GM21381 (cell line): ENCODE data around the gene SLC22A14.
"Not testable (repeated sequence)": the region's sequence is repeated elsewhere in the genome, so short reads cannot be mapped to it uniquely, and the experiment has no call there.

Experiments
- ATAC-seq: cut with Tn5 transposase; IDR thresholded peaks from one replicate; pipeline ENCODE4 v1.9.1; 2021; ENCODE audit warnings: mild to moderate bottlenecking, moderate library complexity; ENCODE audit not compliant: unreplicated experiment

The SLC22A14 gene

DNA sequence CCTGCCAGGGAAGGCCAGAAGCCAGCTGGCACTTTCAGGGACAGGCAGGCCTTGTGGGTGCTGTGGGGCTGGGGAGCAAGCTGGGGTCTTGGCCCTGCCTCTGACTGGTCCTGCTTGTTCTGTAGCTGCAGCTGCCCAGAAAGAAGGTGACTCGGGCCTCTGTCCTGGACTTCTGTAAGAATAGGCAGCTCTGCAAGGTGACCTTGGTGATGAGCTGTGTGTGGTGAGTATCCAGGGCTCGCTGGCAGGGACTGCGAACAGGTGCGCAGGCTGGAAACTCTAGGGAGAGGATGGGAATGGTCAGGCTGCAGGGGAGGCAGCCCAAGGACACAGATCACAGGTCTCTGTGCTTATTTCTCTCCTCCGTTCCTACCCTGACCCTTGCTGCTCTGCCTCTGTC, 31.2 kb downstream of the SLC22A14 start:
- ATAC-seq: no peak

DNA sequence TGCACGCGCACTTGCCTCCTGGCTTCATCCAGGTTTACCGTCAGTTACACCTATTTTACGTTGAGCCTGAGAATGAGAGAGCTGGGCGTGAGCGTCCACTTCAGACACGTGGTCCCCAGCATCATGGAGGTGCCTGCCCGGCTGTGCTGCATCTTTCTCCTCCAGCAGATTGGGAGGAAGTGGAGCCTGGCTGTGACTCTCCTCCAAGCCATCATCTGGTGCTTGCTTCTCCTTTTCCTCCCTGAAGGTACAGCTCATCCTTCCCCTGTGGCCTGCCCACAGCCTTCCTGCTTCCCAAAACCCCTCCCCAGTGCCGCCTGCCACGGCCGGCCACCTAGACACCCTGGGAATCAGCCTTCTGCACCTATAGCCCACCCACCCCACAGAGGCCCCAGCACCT, 31.6 kb downstream of the SLC22A14 start:
- ATAC-seq: no peak

DNA sequence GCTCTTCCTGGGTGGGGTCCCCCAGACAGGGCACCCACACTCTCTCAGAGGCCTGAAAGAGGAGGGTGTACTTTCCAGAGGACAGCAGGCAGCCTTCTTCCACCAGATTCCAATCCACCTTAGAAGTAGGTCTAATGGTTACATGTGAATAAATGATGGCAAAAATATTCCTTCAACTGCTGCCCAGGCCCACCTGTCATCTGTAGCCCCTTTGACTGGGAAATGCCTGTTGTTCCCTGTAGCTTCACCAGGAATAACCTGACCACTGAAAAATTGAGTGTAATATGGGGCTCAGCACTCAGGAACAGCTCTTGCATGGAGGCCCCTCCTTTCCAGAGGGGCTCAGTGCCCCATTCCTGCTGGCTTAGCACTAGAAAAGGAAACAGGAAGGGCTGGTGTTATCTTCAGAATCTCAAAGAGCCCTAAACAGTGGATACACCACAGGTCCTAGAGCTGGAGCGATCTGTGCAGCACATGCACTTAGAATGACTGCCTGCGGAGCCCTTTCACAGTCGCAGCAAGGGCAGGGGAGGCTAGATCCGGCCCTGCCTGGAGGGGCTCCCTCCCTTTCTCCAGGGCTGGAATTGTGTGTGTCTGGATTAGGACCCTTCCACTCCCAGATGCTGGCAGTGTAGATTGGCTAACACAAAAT, 32.1 kb downstream of the SLC22A14 start:
- no peak for ATAC-seq

DNA sequence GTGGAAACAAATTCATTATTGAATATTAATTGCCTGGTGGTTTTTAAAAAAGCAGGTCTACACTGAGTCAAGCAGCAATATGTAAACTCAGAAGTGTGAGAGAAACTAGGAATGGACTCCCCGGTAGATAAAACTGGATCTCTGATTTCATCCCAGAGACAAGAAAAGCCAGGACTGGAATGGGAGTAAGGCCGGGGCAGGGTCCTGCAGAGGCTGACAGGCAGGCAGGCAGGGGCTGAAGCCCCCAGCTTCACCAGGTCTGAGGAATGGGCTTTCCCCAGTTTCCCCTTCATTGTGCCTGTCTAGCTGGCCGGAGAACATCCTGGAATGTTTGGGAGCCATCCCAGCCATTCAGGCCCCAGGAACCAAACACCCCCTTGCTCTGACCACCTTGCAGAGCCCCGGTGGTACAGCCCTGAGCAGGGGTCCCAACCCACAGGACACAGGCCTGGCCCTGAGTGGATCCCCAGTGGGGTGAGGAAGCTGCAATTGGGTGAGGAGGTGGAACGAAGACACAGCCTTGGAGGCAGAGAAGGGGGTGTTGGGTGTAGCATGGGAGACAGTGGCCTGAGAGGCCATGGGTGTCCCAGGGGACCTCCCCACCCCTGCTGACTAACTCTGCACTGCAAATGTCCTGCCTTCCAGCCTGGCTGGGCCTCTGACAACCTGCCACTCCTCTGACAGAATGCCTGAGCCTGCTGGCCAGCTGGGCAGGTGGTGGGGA, 32.8 kb downstream of the SLC22A14 start:
- ATAC-seq: no peak

DNA sequence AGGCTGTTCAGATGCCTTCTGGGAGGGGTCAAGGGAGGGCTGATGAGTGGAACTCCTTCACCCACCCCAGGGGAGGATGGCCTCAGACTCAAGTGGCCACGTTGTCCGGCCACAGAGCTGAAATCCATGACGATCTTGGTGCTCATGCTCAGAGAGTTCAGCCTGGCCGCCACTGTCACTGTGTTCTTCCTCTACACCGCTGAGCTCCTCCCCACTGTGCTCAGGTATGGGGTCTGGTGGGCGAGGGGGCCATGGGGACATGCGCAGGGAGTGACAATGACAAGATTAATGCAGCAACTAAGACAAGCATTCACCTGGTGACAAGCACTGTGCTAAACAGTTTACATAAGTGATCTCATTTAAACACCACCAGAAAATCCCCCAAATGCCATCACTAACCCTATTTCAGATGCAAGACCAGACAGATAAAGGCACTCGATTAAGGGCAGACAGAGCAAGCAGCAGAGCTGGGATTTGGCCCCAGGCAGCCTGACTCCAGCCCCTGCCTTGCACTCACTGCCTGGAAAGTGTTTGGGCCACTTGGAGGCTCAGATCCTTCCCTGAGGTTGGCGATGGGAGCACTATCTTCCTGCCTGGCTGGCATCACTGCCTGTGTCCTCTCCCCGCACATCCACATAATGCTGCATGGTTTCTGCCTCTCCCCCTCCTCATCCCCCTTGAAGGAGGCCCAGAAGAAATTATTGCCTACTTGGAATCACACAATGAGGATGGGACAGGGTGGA, 33.6 kb downstream of the SLC22A14 start:
- ATAC-seq: no peak

DNA sequence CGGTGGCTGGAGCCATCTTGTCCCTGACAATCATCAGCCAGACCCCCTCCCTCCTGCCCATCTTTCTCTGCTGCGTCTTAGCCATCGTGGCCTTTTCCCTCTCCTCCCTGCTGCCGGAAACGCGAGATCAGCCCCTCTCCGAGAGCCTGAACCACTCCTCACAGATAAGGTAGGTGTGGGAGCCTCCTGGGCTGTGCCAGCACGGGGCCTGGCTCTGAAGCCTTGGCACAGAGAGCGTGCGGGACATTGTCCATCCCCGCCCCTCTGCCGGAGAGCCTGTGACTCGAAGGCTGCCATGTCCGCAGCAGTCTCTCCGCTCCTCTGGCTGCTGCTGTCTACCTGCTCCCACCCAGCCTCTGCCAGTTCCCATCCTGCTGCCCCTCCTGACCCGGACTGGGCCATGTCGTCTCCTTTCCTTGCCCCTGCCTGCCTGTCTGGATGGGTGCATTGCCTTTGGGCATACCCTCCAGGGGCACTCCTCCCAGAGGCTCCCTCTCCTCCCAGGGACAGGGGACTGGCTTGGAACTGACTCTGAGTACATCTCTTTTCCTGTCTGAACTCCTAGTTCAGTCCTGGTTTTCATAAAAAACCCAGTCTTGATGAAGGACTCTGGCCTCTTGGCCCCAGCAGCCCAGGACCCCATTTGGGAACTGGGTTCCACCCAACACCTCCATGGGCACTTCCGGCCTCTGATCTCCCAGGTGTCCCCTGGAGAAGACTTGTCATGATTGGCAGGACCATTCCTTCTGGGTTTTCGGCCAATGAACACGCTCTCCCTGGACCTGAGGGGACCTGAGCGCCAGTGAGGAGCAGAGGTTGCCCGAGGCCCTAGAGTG, 34.5 kb downstream of the SLC22A14 start:
- no peak for ATAC-seq

DNA sequence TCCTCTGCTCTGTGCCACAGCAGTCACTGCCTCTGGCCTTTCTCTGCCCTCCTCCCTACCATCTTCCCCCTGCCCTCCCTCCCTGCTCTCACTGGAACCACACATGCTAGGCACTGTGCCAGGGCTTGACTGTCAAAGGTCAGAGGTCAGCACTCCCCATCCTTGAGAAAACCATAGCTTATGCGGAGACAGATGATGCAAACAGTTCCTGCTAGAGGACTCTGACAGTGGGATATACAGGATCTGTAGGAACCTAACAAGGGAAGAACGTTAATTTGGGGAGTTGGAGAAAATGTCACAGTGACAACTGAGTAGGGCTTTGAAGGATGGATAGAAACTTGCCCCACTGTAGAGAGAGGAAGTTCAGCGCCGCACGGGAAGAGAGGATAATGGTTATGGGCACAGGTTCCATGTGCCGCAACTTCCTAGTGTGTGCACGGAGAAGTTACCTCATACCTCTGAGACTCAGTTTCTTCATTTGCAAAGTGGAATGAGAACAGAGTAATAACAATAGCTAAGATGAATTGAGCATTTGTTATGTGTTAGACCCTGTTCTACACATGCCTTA, 35.2 kb downstream of the SLC22A14 start:
- ATAC-seq: no peak

DNA sequence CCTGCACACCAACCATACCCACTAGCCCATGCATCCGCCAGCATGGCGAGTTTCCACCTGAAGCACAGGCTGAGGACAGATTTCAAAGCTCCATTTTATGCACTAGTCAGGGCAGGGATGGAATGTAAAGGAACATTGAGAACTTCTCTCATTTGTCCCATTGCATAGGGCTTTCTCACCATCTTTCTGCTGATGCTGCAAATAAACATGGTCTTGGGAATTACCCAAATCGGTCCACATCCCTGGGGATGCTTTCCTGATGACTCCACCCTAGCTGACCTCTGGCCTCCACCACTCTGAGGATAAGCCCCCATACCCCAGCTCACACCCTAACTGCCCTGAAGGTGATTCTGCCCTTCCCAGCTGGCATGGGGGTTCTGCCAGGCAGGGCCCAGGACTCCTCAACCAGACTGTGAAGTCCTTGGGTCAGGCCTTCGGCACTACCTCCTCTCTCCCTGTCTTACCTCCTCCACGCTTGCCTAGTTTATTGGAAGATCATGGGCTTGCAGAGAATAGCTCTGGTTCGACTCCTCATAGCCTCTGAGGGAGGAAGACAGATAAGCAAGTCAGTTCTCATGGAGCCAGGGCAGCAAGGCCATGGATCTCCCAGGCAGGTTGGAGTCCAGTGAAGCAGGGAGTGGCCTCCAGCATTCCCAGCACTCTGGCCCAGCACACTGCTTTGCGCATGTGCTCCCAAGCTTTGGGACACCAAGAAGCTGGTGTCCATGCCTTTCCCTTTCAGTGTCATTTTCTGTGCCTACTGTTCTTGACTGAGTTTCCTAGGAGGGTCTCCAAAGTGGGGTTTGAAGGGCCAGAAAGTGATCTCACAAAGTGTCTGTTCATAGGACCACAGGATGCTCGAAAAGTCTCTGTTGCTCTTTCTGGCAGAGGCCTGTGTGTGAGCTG, 36.9 kb downstream of the SLC22A14 start:
- ATAC-seq: no peak

DNA sequence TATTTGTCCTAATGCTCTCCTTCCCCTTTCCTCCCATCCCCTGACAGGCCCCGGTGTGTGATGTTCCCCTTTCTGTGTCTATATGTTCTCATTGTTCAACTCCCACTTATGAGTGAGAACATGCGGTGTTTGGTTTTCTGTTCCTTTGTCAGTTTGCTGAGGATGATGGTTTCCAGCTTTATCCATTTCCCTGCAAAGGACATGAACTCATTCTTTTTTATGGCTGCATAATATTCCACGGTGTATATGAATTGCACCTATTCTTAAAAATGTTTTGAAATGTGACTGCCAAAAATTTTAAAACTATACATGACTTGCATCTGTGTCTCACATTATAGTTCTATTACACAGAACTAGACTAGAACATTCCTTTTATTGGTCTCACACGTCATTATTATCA, 38.5 kb downstream of the SLC22A14 start:
- not testable (repeated sequence) for ATAC-seq

DNA sequence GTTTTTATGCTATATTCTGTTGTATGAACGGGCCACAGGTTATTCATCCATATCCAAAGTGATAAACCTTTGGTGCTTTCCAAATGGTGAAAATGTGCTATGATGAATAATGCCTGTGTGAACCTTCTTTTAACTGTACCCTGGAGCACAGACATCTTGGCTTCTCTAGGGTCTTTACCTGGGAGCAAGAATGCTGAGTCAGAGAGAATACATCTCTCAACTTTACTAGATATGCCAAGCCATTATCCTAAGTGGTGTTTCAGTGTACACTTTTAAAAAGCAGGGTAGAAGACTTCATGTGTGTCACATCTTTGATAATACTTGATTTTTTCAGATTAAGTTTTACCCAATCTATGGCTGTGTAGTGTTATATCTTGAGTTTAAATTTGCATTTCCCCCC, 41.0 kb downstream of the SLC22A14 start:
- ATAC-seq: no peak

DNA sequence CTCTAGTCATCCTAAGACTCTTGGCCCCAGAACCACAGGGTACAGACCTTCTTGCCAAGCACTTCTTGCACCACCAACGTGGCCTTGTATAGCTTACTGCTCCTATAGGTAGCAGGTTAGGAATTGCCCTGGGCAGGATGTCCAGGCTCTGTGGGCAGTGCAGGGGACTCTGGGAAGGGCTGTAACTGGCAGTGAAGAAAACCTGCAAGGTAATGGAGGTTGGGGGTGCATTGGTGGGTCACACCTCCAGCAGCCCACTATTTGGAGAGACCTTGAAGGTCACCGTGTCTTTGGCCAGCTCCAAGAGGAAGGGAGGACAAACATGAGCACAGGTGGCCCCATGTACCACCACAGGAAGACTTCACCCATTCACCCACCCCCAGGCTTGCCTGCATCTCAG, 43.2 kb downstream of the SLC22A14 start:
- no peak for ATAC-seq

DNA sequence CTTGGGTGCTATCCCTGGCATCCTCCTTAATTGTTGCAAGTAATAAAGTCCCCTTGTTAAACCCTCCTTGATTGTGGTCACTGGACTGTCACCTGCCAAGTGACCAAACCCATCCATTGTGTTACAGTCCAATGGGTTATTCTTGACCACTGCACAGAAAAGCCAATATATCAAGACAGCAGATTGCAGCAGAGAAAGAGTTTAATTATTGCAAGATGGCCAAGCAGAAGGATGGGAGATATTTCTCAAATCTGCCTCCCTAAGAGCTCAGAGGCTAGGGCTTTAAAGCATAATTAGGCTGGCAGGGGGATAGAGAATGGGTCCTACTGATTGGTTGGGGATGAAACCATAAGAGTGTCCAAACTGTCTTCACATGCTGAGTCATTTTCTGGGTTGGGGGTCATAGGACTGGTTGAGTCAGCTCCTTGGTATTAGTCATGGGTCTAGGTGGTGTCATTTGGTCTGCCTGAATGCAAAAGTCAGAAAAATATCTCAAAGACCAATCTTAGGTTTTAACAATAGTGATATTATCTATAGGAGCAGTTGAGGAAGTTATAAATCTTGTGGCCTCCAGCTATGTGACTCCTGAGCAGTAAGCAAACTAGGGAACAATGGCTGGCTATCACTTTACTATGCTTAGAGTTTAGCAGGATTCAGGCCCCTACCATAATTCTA, 45.4 kb downstream of the SLC22A14 start:
- no peak for ATAC-seq

DNA sequence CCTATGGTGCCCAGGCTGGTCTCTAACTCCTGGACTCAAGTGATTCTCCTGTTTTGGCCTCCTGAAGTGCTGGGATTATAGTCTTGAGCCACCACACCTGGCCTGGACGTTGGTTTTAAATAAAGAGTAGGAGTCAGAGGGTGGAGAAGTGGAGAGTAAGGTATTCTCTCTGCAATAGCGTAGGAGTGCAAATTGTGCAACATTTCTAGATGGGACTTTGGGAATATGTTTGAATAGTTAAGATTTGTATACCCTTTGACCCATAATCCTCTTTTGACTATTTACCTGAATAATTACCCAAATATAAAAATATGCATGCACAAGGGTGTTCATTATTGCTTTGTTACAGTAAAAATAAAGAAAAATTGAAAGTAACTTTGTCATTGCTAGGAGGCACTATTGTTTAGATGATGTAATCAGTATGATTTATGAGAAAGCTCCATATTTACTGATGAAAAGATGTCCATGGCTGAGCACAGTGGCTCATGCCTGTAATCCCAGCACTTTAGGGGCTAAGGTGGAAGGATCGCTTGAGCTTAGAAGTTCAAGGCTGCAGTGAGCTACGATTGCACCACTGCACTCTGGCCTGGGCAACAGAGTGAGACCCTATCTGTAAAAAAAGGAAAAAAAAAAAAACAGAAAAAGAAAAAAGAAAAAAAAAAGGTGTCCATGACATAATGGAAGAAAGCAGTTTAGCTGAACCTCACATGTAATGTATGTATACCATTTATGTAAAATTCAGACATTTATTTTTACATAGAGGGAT, 49.3 kb downstream of the SLC22A14 start:
- no peak for ATAC-seq

DNA sequence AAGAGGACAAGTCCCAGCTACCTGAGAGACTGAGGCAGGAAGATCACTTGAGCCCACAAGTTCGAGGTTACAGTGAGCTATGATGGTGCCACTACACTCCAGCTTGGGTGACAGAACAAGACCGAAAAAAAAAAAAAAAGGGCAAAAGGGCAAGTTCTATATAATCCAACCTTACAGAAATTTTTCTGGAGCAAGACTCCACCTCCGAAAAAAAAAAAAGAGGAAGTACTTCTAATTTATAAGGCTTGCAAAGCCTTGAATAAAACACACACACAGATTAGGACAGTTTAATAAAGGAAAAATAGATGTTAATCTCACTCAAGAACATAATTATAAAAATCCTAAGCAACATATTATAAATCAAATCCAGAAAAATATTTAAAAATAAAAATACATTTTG, 50.1 kb downstream of the SLC22A14 start:
- no peak for ATAC-seq

DNA sequence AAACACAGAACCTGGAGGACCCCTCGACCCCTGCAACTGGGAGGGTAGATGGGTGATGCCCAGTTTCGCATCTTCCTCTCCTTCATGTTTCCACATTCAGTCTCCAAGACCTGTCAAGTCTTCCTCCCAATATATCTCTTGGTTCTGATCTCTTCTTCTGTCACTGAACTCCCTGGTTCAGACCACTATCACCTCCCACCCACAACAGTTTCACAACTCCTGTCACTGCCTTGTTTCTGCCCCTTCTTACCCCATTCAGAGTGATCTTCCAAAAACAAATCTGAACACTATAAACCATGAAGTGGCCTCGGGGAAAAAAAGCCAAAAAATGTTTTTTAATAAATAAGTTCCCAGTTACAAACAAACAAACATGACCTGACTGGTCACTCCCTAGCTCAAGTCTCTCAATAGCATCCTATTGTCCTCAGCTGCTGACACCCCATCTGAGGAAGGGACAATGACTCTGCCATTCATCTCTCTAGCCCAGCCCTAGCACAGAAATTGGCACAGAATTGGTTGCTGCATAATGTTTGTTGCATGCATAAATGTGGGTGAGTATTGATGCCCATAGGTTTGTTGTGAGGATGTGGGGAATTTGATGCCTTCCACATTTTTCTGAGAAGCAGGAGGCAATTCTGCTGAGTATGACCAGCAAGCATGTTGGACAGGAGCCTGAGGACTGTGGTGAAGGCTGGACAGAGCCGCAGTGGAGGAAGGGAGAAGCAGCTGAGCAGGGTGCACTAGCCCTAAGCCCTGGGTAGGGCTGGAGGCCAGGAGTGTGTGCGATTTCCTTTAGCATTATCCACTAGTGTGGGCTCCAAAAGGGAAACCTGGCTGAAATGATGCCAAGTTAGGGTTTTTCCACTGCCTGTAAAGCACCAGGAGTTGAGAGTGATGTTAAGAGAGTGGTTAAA, 52.3 kb downstream of the SLC22A14 start:
- no peak for ATAC-seq

DNA sequence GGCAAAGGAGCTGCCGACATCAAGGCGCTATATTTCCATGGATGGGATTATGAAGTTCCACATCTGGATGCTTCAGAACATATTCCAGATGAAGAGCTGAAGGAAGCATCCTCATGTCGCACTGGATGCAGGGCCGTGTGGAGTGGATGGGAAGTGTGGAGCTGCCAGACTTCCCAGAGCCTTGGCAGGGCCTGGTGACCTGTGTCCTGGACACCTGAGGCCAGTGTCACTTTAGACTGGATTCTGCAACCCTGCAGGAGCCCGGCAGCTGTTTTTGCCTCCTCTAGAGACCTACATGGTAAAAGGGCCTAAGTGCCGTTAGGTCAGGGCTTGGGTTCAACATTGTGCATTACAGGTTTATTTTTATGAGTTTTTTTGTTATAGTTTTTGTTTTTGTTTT, 53.2 kb downstream of the SLC22A14 start:
- ATAC-seq: no peak

DNA sequence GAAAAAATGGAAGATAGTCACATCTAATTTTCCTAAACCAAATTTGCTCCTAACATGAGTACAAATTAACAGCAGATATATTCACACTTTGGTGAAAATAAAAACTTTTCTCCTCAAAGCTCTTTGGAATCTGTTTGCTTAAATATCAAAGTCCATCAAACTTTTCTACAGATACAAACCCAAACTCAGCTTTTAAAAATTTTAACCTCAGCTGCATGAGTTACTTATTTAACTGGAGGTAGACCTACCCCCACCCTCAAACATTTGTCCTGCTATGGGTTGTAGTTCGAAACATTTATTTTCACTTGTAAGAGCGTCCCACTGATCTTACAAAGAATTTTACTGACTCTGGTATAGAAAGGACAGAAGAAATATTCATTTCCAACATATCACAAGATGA, 55.6 kb downstream of the SLC22A14 start:
- no peak for ATAC-seq
